ENCODE measurements around the gene SCRT2. TPM values are rescaled to one million over a fixed set of nuclear protein-coding genes. Genes with fewer than 3 reads are reported as not detected.

The SCRT2 gene
- total and polyA plus RNA-seq, 2 donors from 2014 or later, result not detected

DNA sequence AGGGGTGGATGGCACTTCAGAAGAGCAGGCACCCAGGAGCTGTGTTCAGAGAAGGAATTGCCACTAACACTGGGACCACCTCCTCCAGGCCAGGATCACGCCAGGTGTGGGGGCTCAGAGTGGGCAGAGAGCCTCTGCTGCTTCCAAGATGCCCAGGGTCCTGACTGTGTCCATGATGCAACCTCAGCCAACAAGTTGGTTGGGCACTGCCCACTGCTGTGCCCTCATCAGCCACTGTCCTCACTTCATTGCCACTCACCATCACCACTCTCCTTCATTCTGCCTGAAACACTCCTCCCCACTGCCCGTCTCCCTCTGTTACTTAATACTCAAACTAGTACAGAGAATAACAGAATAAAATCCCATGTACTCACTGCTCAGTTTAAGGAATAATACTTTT lies 49.0 kb downstream of the SCRT2 start:
- no peak for FAIRE-seq
- Histone ChIP-seq H3K27ac (ENCODE audit: low read depth in 2 of 2, low read length in 2 of 2) (no peak overlapping the region), H3K4me3 (ENCODE audit: low read length in 3 of 3) (no peak overlapping the region), H3K4me1 (ENCODE audit: control insufficient read depth in 2 of 3, insufficient read depth in 2 of 3, low read depth in 1 of 3, low read length in 3 of 3) (no peaks in the 10 kb centered on the region), H3K9me3 (ENCODE audit: control insufficient read depth in 2 of 3, insufficient read depth in 1 of 3, low read length in 3 of 3) (no peaks in the 10 kb centered on the region), H3K36me3 (ENCODE audit: control insufficient read depth in 2 of 3, insufficient read depth in 3 of 3, low read length in 3 of 3) (no peaks in the 10 kb centered on the region), H3K27me3 (ENCODE audit: control insufficient read depth, insufficient read depth, low read length) (no peaks in the 10 kb centered on the region), H3K9ac (ENCODE audit: low read length in 3 of 3) (no peak overlapping the region)
- intact Hi-C loops (cut with DNase I), result no loop called here
- DNase-seq, result peak in 1 of 5 donors; percentile 10
- TF ChIP-seq, protein P1, sequence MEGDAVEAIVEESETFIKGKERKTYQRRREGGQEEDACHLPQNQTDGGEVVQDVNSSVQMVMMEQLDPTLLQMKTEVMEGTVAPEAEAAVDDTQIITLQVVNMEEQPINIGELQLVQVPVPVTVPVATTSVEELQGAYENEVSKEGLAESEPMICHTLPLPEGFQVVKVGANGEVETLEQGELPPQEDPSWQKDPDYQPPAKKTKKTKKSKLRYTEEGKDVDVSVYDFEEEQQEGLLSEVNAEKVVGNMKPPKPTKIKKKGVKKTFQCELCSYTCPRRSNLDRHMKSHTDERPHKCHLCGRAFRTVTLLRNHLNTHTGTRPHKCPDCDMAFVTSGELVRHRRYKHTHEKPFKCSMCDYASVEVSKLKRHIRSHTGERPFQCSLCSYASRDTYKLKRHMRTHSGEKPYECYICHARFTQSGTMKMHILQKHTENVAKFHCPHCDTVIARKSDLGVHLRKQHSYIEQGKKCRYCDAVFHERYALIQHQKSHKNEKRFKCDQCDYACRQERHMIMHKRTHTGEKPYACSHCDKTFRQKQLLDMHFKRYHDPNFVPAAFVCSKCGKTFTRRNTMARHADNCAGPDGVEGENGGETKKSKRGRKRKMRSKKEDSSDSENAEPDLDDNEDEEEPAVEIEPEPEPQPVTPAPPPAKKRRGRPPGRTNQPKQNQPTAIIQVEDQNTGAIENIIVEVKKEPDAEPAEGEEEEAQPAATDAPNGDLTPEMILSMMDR (IDR thresholded peaks at IDR 0.05; ENCODE audit: borderline replicate concordance, extremely low read depth, insufficient read depth), result no peak

- H3K4me3 ChIP-seq (ENCODE audit: low read length in 3 of 3), result no peak overlapping the region
- no peaks in the 10 kb centered on the region for H3K27me3 ChIP-seq (ENCODE audit: control insufficient read depth, insufficient read depth, low read length)
- peaks cover 0 to 3% (median 0%) of the 10 kb centered on the region in 3 donors for H3K4me1 ChIP-seq (ENCODE audit: control insufficient read depth in 2 of 3, insufficient read depth in 2 of 3, low read depth in 1 of 3, low read length in 3 of 3)
- no peaks in the 10 kb centered on the region for H3K36me3 ChIP-seq (ENCODE audit: control insufficient read depth in 2 of 3, insufficient read depth in 3 of 3, low read length in 3 of 3)
- no peak for DNase-seq
- intact Hi-C loops (cut with DNase I), result no loop called here
- TF ChIP-seq, protein P1 (IDR thresholded peaks at IDR 0.05; ENCODE audit: borderline replicate concordance, extremely low read depth, insufficient read depth), result no peak
- no peak for FAIRE-seq
- no peaks in the 10 kb centered on the region for H3K9me3 ChIP-seq (ENCODE audit: control insufficient read depth in 2 of 3, insufficient read depth in 1 of 3, low read length in 3 of 3)
- no peak overlapping the region for H3K9ac ChIP-seq (ENCODE audit: low read length in 3 of 3)
- H3K27ac ChIP-seq (ENCODE audit: low read depth in 2 of 2, low read length in 2 of 2), result no peak overlapping the region
Measured at GRCh38 chr20:625360-625932, 50.2 kb downstream of the SCRT2 start.

DNA sequence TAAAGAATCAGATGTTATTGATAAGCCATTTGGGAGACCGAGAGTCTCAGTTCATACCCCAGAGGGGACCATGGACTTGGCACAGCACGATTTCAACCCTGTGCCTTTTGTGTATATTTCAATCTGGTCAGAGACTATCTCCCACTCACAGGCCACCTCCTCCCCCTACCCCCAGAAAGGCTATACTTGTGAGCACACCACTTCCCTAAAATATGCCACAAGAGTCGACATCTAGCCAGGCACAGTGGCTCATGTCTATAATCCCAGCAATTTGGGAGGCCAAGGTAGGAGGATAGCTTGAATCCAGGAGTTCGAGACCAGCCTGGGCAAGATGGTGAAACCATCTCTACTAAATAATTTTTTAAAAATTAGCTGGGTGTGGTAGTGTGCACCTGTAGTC lies 51.9 kb downstream of the SCRT2 start:
- H3K9me3 ChIP-seq (ENCODE audit: control insufficient read depth in 2 of 3, insufficient read depth in 1 of 3, low read length in 3 of 3), result no peaks in the 10 kb centered on the region
- no peak overlapping the region for H3K4me3 ChIP-seq (ENCODE audit: low read length in 3 of 3)
- DNase-seq, result no peak
- intact Hi-C loops (cut with DNase I), result no loop called here
- no peaks in the 10 kb centered on the region for H3K36me3 ChIP-seq (ENCODE audit: control insufficient read depth in 2 of 3, insufficient read depth in 3 of 3, low read length in 3 of 3)
- no peak overlapping the region for H3K27ac ChIP-seq (ENCODE audit: low read depth in 2 of 2, low read length in 2 of 2)
- TF ChIP-seq, protein P1 (IDR thresholded peaks at IDR 0.05; ENCODE audit: borderline replicate concordance, extremely low read depth, insufficient read depth), result no peak
- FAIRE-seq, result no peak
- no peaks in the 10 kb centered on the region for H3K27me3 ChIP-seq (ENCODE audit: control insufficient read depth, insufficient read depth, low read length)
- H3K4me1 ChIP-seq (ENCODE audit: control insufficient read depth in 2 of 3, insufficient read depth in 2 of 3, low read depth in 1 of 3, low read length in 3 of 3), result peaks cover 0 to 3% (median 0%) of the 10 kb centered on the region in 3 donors
- H3K9ac ChIP-seq (ENCODE audit: low read length in 3 of 3), result no peak overlapping the region

GRCh38 chr20:623021-623420 lies 52.6 kb downstream of the SCRT2 start:
- DNase-seq (peak in 3 of 5 donors; percentile 43 to 51 (median 50)), FAIRE-seq (no peak)
- Histone ChIP-seq H3K36me3 (ENCODE audit: control insufficient read depth in 2 of 3, insufficient read depth in 3 of 3, low read length in 3 of 3) (no peaks in the 10 kb centered on the region), H3K9ac (ENCODE audit: low read length in 3 of 3) (no peak overlapping the region), H3K4me3 (ENCODE audit: low read length in 3 of 3) (no peak overlapping the region), H3K9me3 (ENCODE audit: control insufficient read depth in 2 of 3, insufficient read depth in 1 of 3, low read length in 3 of 3) (peaks cover 0 to 6% (median 0%) of the 10 kb centered on the region in 3 donors), H3K4me1 (ENCODE audit: control insufficient read depth in 2 of 3, insufficient read depth in 2 of 3, low read depth in 1 of 3, low read length in 3 of 3) (peaks cover 0 to 3% (median 0%) of the 10 kb centered on the region in 3 donors), H3K27ac (ENCODE audit: low read depth in 2 of 2, low read length in 2 of 2) (no peak overlapping the region), H3K27me3 (ENCODE audit: control insufficient read depth, insufficient read depth, low read length) (no peaks in the 10 kb centered on the region)
- TF ChIP-seq, protein P1 (IDR thresholded peaks at IDR 0.05; ENCODE audit: borderline replicate concordance, extremely low read depth, insufficient read depth), result no peak
- intact Hi-C loops (cut with DNase I), result no loop called here
